Mucosa of rectum (tissue), 2 donors: Measurements from ENCODE around the gene SMARCB1.

ENCODE experiments used
- H3K27ac ChIP-seq, 2 donors: one replicate each; pipeline ENCODE4 v1.7.0; 2013; ENCODE audit warnings: inconsistent platforms in 2 of 2, low read depth in 2 of 2, low read length in 2 of 2
- H3K27me3 ChIP-seq, 2 donors: one replicate each; pipeline ENCODE4 v1.7.0; 2013; ENCODE audit warnings: low read length in 2 of 2; ENCODE audit not compliant: control insufficient read depth in 2 of 2, insufficient read depth in 2 of 2
- H3K36me3 ChIP-seq, 2 donors: one replicate each; pipeline ENCODE4 v1.7.0; 2013; ENCODE audit warnings: low read length in 2 of 2; ENCODE audit not compliant: control insufficient read depth in 2 of 2, insufficient read depth in 2 of 2
- H3K4me1 ChIP-seq, 2 donors: one replicate each; pipeline ENCODE4 v1.7.0; 2013; ENCODE audit warnings: low read length in 2 of 2, mild to moderate bottlenecking in 1 of 2; ENCODE audit not compliant: control insufficient read depth in 2 of 2, insufficient read depth in 2 of 2
- H3K4me3 ChIP-seq, 2 donors: one replicate each; pipeline ENCODE4 v1.7.0; 2013; ENCODE audit warnings: low read length in 2 of 2
- H3K9ac ChIP-seq, 2 donors: one replicate each; pipeline ENCODE4 v1.7.0; 2013; ENCODE audit warnings: low read length in 2 of 2, low read depth in 1 of 2, mild to moderate bottlenecking in 1 of 2
- H3K9me3 ChIP-seq, 2 donors: one replicate each; pipeline ENCODE4 v1.7.0; 2013; ENCODE audit warnings: low read length in 2 of 2; ENCODE audit not compliant: control insufficient read depth in 2 of 2
- donor health status: healthy.
- donor health status: Normal muscosa, but diverticular disease.

The SMARCB1 gene

GRCh38 chr22:23878219-23878618, 91.5 kb downstream of the SMARCB1 start:
- H3K9ac ChIP-seq, result no peak overlapping the region
- H3K36me3 ChIP-seq, result peaks cover 3 to 20% of the 10 kb centered on the region in 2 donors
- no peaks in the 10 kb centered on the region for H3K4me1 ChIP-seq
- H3K27me3 ChIP-seq, result no peaks in the 10 kb centered on the region
- H3K9me3 ChIP-seq, result no peaks in the 10 kb centered on the region
- H3K4me3 ChIP-seq, result no peak overlapping the region
- H3K27ac ChIP-seq, result no peak overlapping the region

- H3K27ac ChIP-seq, result no peak overlapping the region
Observed at GRCh38 chr22:23882370-23882769, 95.6 kb downstream of the SMARCB1 start.

DNA sequence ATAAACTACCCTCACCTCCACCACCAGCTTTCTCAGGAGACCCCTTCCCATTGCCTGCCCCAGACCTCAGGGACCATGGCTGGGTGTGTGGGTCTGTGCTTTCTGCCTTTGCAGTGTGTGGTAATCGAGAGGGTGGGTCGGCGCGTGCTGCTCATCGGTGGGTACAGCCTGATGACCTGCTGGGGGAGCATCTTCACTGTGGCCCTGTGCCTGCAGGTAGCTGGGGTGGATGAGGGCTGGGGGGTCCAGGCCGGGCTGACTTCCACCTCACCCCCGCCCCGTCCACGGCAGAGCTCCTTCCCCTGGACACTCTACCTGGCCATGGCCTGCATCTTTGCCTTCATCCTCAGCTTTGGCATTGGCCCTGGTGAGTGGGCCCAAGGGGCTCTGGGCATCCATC, 96.9 kb downstream of the SMARCB1 start:
- no peaks in the 10 kb centered on the region for H3K27me3 ChIP-seq
- H3K27ac ChIP-seq, result no peak overlapping the region
- no peak overlapping the region for H3K4me3 ChIP-seq
- no peaks in the 10 kb centered on the region for H3K9me3 ChIP-seq
- H3K9ac ChIP-seq, result no peak overlapping the region
- no peaks in the 10 kb centered on the region for H3K4me1 ChIP-seq
- H3K36me3 ChIP-seq, result no peaks in the 10 kb centered on the region

More at GRCh38 chr22:23882370-23882769, 95.6 kb downstream of the SMARCB1 start:
- Histone ChIP-seq H3K9me3 (no peaks in the 10 kb centered on the region), H3K9ac (no peak overlapping the region), H3K27me3 (no peaks in the 10 kb centered on the region), H3K36me3 (peaks cover 3 to 6% of the 10 kb centered on the region in 2 donors), H3K4me1 (no peaks in the 10 kb centered on the region), H3K4me3 (no peak overlapping the region)

- Histone ChIP-seq H3K36me3 (no peaks in the 10 kb centered on the region), H3K4me3 (no peak overlapping the region), H3K9ac (no peak overlapping the region), H3K9me3 (no peaks in the 10 kb centered on the region), H3K27ac (no peak overlapping the region), H3K4me1 (no peaks in the 10 kb centered on the region), H3K27me3 (no peaks in the 10 kb centered on the region)
Observed at GRCh38 chr22:23884140-23884539, 97.4 kb downstream of the SMARCB1 start.
